Neutrophil (primary cell): Measurements from ENCODE around the gene DIDO1.

ENCODE experiments used
- H3K27ac ChIP-seq: fragments of 200-600 bp; sonication (generic); 2 replicates; pipeline ENCODE4 v1.5.1; 2016; ENCODE audit warnings: mild to moderate bottlenecking, moderate library complexity
- H3K27me3 ChIP-seq: fragments of 200-600 bp; sonication (generic); 2 replicates; pipeline ENCODE4 v1.6.0; 2016; ENCODE audit warnings: mild to moderate bottlenecking
- H3K36me3 ChIP-seq: fragments of 200-600 bp; sonication (generic); 2 replicates; pipeline ENCODE4 v1.5.1; 2017
- H3K4me1 ChIP-seq, 2 experiments: fragments of 200-600 bp in 1 of 2; sonication (generic) in 1 of 2; 1 replicate in 1 of 2; 2 replicates in 1 of 2; pipeline versions ENCODE4 v1.5.1 to v1.6.1; 2013 to 2016; ENCODE audit warnings: low read depth in 1 of 2, low read length in 1 of 2, mild to moderate bottlenecking in 1 of 2, moderate library complexity in 1 of 2; ENCODE audit not compliant: control insufficient read depth in 1 of 2, insufficient read depth in 1 of 2
- H3K4me3 ChIP-seq, 2 experiments: fragments of 200-600 bp in 1 of 2; sonication (generic) in 1 of 2; 1 replicate in 1 of 2; 2 replicates in 1 of 2; pipeline ENCODE4 v1.5.1; 2013 to 2016; ENCODE audit warnings: low read depth in 1 of 2, low read length in 1 of 2, mild to moderate bottlenecking in 1 of 2, moderate library complexity in 1 of 2
- H3K9me3 ChIP-seq: fragments of 200-600 bp; sonication (generic); 2 replicates; pipeline ENCODE4 v1.5.1; 2016
- CTCF ChIP-seq: fragments of 200-600 bp; sonication (generic); IDR thresholded peaks from 2 replicates; pipeline ENCODE4 v1.5.1; 2016; ENCODE audit warnings: antibody characterized with exemption

Gene DIDO1

GRCh38 chr20:62846166-62846890 is 80.0 kb downstream of the DIDO1 start:
- H3K9me3 ChIP-seq, result no peaks in the 10 kb centered on the region
- H3K27me3 ChIP-seq, result no peaks in the 10 kb centered on the region
- no peak overlapping the region for H3K4me3 ChIP-seq
- peaks cover 40% of the 10 kb centered on the region for H3K36me3 ChIP-seq
- no peak overlapping the region for H3K27ac ChIP-seq
- peaks cover 0 to 3% of the 10 kb centered on the region in 2 experiments for H3K4me1 ChIP-seq
- TF ChIP-seq CTCF, result no peak

- H3K27me3 ChIP-seq, result no peaks in the 10 kb centered on the region
- H3K9me3 ChIP-seq, result no peaks in the 10 kb centered on the region
- peaks cover 41% of the 10 kb centered on the region for H3K36me3 ChIP-seq
- H3K4me1 ChIP-seq, result peaks cover 0 to 3% of the 10 kb centered on the region in 2 experiments
- no peak overlapping the region for H3K27ac ChIP-seq
- no peak overlapping the region for H3K4me3 ChIP-seq
- TF ChIP-seq CTCF, result no peak
These were observed 80.7 kb downstream of the DIDO1 start for GRCh38 chr20:62845416-62846160.

DNA sequence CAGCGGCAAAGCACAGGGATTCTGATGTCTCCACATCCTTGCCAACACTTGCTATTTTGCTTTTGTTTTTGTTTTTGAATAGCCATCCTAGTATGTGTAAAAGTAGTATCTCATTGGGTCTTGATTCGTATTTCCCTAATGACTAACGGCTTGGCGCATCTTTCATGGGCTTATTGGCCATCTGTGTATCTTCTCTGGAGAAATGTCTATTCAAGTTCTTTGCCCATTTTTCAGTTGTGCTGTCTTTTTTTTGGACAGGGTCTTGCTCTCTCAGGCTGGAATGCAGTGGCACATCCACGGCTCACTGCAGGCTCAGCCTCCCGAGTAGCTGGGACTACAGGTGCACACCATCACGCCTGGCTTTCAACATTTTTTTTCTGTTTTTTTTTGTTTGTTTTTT is 82.1 kb downstream of the DIDO1 start:
- Histone ChIP-seq H3K36me3 (peaks cover 51% of the 10 kb centered on the region), H3K4me1 (peaks cover 0 to 3% of the 10 kb centered on the region in 2 experiments), H3K4me3 (no peak overlapping the region), H3K9me3 (no peaks in the 10 kb centered on the region), H3K27me3 (no peaks in the 10 kb centered on the region), H3K27ac (no peak overlapping the region)
- no peak for TF ChIP-seq CTCF

- no peak overlapping the region for H3K27ac ChIP-seq
- H3K27me3 ChIP-seq, result no peaks in the 10 kb centered on the region
- TF ChIP-seq CTCF, result no peak
- H3K4me1 ChIP-seq, result peaks cover 0 to 3% of the 10 kb centered on the region in 2 experiments
- no peaks in the 10 kb centered on the region for H3K9me3 ChIP-seq
- no peak overlapping the region for H3K4me3 ChIP-seq
- H3K36me3 ChIP-seq, result peaks cover 56% of the 10 kb centered on the region
These were observed 82.6 kb downstream of the DIDO1 start for GRCh38 chr20:62843656-62844055.

DNA sequence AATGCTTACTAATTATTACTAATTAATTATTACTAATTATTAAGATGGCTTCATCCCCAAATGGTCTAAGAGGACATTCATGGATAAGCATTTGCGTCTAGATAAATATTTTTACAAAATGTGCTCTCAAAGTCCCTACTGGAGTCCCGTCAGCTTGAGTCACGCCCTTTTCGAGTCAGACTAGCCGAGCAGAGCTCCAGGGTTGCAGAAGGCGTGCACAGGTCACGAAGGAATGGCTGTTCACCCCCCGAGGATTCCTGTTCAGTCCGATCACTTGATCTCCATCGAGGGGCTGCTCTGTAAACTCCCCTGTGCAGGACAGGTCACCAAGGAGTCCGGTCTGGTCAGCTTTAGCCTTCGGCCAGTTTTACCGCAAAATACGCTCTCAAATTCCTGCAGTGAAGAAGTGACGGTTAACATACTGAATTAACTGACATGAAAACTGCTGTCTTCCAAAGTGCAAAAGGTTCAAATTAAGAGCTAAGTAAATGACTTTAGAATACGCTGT is 84.5 kb downstream of the DIDO1 start:
- peaks cover 10 to 12% of the 10 kb centered on the region in 2 experiments for H3K4me1 ChIP-seq
- H3K9me3 ChIP-seq, result no peaks in the 10 kb centered on the region
- H3K36me3 ChIP-seq, result peaks cover 66% of the 10 kb centered on the region
- no peaks in the 10 kb centered on the region for H3K27me3 ChIP-seq
- no peak overlapping the region for H3K4me3 ChIP-seq
- no peak overlapping the region for H3K27ac ChIP-seq
- no peak for TF ChIP-seq CTCF
